Neural crest cell (in vitro differentiated cells): Measurements from ENCODE around the gene CD63. TPM values are rescaled to one million over a fixed set of nuclear protein-coding genes. Genes with fewer than 3 reads are reported as not detected.
A peak's percentile ranks its signal among the peaks of the same experiment; 100 is the strongest.

ENCODE experiments used
- DNase-seq: peaks from one replicate; pipeline ENCODE4 v3.0.0; 2021; ENCODE audit warnings: low read depth, mixed read lengths, low spot score
- H3K27ac Mint-ChIP-seq: one replicate; pipeline ENCODE4 v1.8.0; 2021; ENCODE audit warnings: mild to moderate bottlenecking, mixed read lengths; ENCODE audit not compliant: unreplicated experiment
- H3K27me3 Mint-ChIP-seq: 2 replicates; pipeline ENCODE4 v1.8.0; 2021; ENCODE audit warnings: low read depth, mild to moderate bottlenecking, mixed read lengths
- H3K36me3 Mint-ChIP-seq: 2 replicates; pipeline ENCODE4 v1.8.0; 2021; ENCODE audit warnings: low read depth, mild to moderate bottlenecking, mixed read lengths
- H3K4me1 Mint-ChIP-seq: 2 replicates; pipeline ENCODE4 v1.8.0; 2021; ENCODE audit warnings: mixed read lengths
- H3K4me3 Mint-ChIP-seq: one replicate; pipeline ENCODE4 v1.8.0; 2021; ENCODE audit warnings: mild to moderate bottlenecking, mixed read lengths
- H3K9me3 Mint-ChIP-seq: 2 replicates; pipeline ENCODE4 v1.8.0; 2021; ENCODE audit warnings: mixed read lengths
- total RNA-seq: library from RNA; stranded (reverse); gene quantifications from 2 replicates; pipeline ENCODE4 v1.2.1, GENCODE V29; 2021
- TF ChIP-seq, protein P1 (sequence below): fragments of 200-600 bp; sonication (generic); conservative IDR thresholded peaks from 2 replicates; pipeline ENCODE4 v1.5.0; 2021; ENCODE audit warnings: antibody characterized with exemption, mild to moderate bottlenecking

The CD63 gene
- total RNA-seq, 1 donor from 2014 or later, result 560 TPM

DNA sequence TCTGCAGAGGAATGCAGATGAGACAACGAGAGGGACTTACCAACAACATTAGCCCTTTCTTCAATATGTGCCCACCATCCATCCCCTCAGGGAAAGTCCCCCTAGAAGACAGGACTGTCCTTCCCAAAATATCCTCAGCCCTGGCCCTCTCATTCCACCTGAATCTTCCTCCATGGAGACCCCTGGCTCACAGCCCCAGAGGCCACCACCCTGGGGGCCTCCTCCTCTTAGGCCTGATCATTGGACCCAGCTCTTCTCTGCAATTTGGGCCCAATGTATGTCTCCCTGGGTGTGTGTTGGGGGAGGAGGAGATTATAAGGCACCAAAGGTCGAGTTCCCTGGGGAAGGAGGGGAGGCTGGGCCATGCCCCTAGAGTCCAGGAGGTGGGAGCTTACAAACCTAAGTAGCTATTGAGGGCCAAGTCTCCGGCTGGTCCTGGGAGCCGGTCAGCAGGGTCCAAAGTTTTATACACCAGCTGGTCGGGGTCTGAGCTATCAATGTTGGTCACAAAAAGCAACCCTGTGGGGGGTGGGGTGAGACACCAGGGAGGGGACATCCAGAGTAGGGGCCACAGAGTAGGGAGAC is 29.2 kb downstream of the CD63 start:
- DNase-seq, result no peak
- H3K27me3 Mint-ChIP-seq, result no peaks in the 10 kb centered on the region
- TF ChIP-seq, protein P1, sequence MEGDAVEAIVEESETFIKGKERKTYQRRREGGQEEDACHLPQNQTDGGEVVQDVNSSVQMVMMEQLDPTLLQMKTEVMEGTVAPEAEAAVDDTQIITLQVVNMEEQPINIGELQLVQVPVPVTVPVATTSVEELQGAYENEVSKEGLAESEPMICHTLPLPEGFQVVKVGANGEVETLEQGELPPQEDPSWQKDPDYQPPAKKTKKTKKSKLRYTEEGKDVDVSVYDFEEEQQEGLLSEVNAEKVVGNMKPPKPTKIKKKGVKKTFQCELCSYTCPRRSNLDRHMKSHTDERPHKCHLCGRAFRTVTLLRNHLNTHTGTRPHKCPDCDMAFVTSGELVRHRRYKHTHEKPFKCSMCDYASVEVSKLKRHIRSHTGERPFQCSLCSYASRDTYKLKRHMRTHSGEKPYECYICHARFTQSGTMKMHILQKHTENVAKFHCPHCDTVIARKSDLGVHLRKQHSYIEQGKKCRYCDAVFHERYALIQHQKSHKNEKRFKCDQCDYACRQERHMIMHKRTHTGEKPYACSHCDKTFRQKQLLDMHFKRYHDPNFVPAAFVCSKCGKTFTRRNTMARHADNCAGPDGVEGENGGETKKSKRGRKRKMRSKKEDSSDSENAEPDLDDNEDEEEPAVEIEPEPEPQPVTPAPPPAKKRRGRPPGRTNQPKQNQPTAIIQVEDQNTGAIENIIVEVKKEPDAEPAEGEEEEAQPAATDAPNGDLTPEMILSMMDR, result no peak
- H3K36me3 Mint-ChIP-seq, result no peaks in the 10 kb centered on the region
- H3K27ac Mint-ChIP-seq, result no peak overlapping the region
- no peak overlapping the region for H3K4me3 Mint-ChIP-seq
- peaks cover 6% of the 10 kb centered on the region for H3K4me1 Mint-ChIP-seq
- H3K9me3 Mint-ChIP-seq, result no peaks in the 10 kb centered on the region

DNA sequence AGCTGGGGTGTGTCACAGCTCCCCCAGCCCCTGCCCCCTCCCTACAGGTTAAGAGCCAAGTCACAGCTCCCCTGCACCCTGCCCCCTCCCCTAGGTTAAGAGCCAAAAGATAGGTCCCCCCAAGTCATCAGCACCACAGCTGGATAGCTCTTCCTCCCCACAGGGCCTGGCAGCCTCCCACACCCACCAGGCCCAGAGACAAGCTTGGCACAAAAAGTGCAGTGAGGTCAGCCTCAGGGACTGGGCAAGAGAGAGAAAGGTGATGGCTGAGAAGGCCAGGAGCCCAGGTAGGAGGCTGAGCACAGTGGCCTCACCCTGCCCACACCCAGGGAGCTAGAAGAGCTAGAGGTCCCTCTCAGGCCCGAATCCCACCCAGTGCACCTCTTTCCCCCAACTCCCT is 29.8 kb downstream of the CD63 start:
- Mint-ChIP-seq H3K4me3 (no peak overlapping the region), H3K27me3 (no peaks in the 10 kb centered on the region), H3K4me1 (peaks cover 4% of the 10 kb centered on the region), H3K27ac (no peak overlapping the region), H3K9me3 (no peaks in the 10 kb centered on the region), H3K36me3 (no peaks in the 10 kb centered on the region)
- no peak for DNase-seq
- TF ChIP-seq, protein P1, result no peak

DNA sequence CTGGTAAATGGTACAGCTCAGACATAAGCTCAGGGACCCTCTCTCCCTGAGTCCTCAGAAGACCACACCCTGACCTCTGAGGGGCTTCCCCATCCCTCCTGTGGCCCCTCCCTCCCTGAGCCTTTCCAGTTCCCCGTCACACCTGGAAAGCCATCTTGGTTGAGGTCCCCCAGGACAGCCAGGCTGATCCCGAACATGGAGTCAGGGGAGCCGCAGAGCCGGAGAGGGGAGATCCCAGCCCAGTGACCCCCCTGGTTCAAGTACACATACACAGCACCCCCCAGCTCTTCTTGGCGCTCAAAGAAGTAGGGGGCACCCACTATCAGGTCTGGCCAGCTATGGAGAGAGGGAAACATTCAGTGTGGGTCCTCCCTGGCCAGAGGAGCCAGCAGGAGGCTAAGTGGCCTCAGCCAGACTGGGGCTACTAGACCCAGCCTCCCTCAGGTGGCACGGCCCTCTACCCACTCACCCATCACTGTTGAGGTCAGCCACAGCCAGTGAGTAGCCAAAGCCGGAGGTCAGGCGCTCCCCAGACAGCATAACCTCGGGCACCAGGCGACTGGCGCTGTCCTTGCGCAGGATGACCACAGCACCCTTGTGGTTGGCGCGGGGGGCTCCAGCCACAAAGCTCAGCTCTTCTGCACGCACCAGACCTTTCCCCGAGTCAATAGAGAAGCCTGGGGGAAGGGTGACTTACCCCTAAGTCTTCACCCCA is 30.4 kb downstream of the CD63 start:
- Mint-ChIP-seq H3K36me3 (no peaks in the 10 kb centered on the region), H3K4me3 (no peak overlapping the region), H3K9me3 (no peaks in the 10 kb centered on the region), H3K27me3 (no peaks in the 10 kb centered on the region), H3K27ac (no peak overlapping the region), H3K4me1 (peaks cover 4% of the 10 kb centered on the region)
- TF ChIP-seq, protein P1, result no peak
- no peak for DNase-seq

DNA sequence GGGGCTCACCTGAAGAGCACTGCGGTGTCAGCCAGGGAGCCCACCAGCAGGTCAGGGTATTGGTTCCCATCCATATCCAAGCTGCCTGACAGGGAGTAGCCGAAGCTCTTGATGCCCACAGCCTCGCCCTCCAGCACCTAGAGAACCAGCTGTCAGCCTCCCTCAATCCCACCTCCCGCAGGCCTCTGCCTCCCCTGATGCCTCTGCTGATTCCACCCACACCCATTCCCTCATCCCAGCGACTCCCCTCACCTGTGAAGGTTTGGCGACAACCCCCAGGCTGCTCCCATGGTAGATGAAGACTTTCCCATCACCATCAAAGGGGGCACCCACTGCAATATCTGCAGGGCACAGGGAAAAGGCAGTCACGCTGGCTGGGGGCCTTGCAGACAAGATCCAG is 31.1 kb downstream of the CD63 start:
- DNase-seq, result no peak
- TF ChIP-seq, protein P1, result no peak
- Mint-ChIP-seq H3K36me3 (no peaks in the 10 kb centered on the region), H3K27ac (no peak overlapping the region), H3K4me1 (no peaks in the 10 kb centered on the region), H3K4me3 (no peak overlapping the region), H3K9me3 (no peaks in the 10 kb centered on the region), H3K27me3 (no peaks in the 10 kb centered on the region)

DNA sequence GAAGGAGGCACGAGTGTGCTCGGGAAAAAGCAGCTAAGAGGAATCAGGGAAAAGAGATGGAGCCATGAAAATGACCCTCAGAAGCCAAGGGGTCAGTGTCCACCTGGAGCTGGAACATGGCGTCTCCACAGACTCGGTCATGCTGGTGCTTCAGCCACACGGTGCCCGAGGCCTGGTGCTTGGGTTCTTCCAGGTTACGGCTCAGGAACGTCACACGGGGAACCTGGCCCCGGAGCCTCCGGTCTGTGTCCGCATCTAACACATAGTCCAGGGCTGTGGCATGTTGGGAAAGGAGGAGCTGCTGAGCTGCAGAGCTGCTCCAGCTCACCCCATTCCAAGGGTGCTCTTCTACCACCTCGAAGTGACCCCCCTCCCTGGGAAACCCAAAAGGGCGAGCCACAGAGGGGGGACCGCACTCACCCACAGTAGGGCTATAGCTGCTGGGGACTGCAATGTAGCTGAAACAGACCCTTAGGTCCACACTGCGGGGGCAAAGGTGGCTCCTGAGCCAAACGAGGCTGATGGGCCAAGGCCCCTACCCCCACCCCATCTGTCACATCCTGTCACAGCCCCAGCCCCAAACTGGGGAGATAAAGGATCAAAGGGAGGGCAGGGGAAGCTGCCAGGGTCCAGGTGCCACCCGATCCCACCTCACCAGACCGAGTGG is 31.9 kb downstream of the CD63 start:
- H3K27ac Mint-ChIP-seq, result peak overlapping the region; percentile 88
- H3K36me3 Mint-ChIP-seq, result no peaks in the 10 kb centered on the region
- DNase-seq, result no peak
- H3K4me3 Mint-ChIP-seq, result no peak overlapping the region
- no peaks in the 10 kb centered on the region for H3K27me3 Mint-ChIP-seq
- no peaks in the 10 kb centered on the region for H3K4me1 Mint-ChIP-seq
- no peaks in the 10 kb centered on the region for H3K9me3 Mint-ChIP-seq
- TF ChIP-seq, protein P1, result no peak
